Measurements from ENCODE around the gene KIAA0232. TPM values are rescaled to one million over a fixed set of nuclear protein-coding genes. Genes with fewer than 3 reads are reported as not detected.
A peak's percentile ranks its signal among the peaks of the same experiment; 100 is the strongest.

KIAA0232 gene
- total and polyA plus RNA-seq, 9 of the 15 experiments (the other 6 are each of a cell fraction or from before 2014, with no cell fraction given) = 3.5 to 17.4 (median 13.0) TPM

- POLR2A ChIA-PET = interaction anchor here (0.7 to 0.8 kb wide), 2 partner anchors 9 to 33 kb away, joined by 3 to 4 read pairs; no protein-coding TSS in a partner anchor
- no peaks in the 10 kb centered on the region for H3K9me3 ChIP-seq (replicated peaks; ENCODE audit: control insufficient read depth, insufficient read depth, low read depth, low read length)
Observed at GRCh38 chr4:6839579-6839978, 57.1 kb downstream of the KIAA0232 start.

More at GRCh38 chr4:6839579-6839978, 57.1 kb downstream of the KIAA0232 start:
- Histone ChIP-seq H3K9ac (ENCODE audit: insufficient read depth in 1 of 2, low read depth in 2 of 2, low read length in 2 of 2) (no peak overlapping the region; a peak in 1 of 4 replicates), H3K27ac (ENCODE audit: extremely low read depth, low read depth, low read length) (peak overlapping the region; percentile 3; the same call in 1 of the 3 replicates), H3K4me2 (ENCODE audit: insufficient read depth, low read length) (no peak overlapping the region), H3K36me3 (ENCODE audit: control insufficient read depth, insufficient read depth, low read length) (peaks cover 35% of the 10 kb centered on the region), H3K79me2 (ENCODE audit: control insufficient read depth, insufficient read depth, low read length) (peaks cover 53% of the 10 kb centered on the region), H4K20me1 (replicated peaks; ENCODE audit: control insufficient read depth, insufficient read depth, low read length) (peaks cover 6% of the 10 kb centered on the region), H3K9me1 (ENCODE audit: control insufficient read depth, insufficient read depth, low read length) (no peaks in the 10 kb centered on the region), H2AFZ (ENCODE audit: low read depth, low read length) (no peak overlapping the region), H3K4me1 (replicated peaks in 1 of 2; ENCODE audit: control insufficient read depth in 2 of 2, insufficient read depth in 2 of 2, low read length in 2 of 2) (peaks cover 3 to 17% of the 10 kb centered on the region in 2 experiments; a peak in 4 of 5 replicates), H3K27me3 (ENCODE audit: control insufficient read depth in 2 of 2, insufficient read depth in 2 of 2, low read length in 2 of 2) (no peaks in the 10 kb centered on the region), H3K4me3 (no peak overlapping the region)
- intact Hi-C loops (cut with micrococcal nuclease) = no loop called here
- no peak for FAIRE-seq
- no TSS peak for BruUV-seq (replicated peaks)
- 70% methylated on average over 4 of the region's 4 CpGs for WGBS (ENCODE audit: insufficient coverage, low coverage, missing lambda C conversion rate)
- in situ Hi-C loops (cut with MboI) = no loop called here
- TF ChIP-seq HMG20B (CRISPR knock-in tag; IDR thresholded peaks at IDR 0.05) (no peak), RB1 (IDR thresholded peaks at IDR 0.05; ENCODE audit: low read depth) (no peak), CUX1 (CRISPR knock-in tag; IDR thresholded peaks at IDR 0.05) (no peak), GABPB2 (CRISPR knock-in tag; conservative IDR thresholded peaks at IDR 0.05) (no peak), ZNF41 (CRISPR knock-in tag; conservative IDR thresholded peaks at IDR 0.05) (no peak), HMG20A (CRISPR knock-in tag; conservative IDR thresholded peaks at IDR 0.05) (no peak), PPARD (CRISPR knock-in tag; IDR thresholded peaks at IDR 0.05) (no peak), XRCC4 (IDR thresholded peaks at IDR 0.05; ENCODE audit: extremely low read depth, insufficient read depth, insufficient read length) (no peak), HSF4 (CRISPR knock-in tag; IDR thresholded peaks at IDR 0.05; ENCODE audit: borderline replicate concordance) (no peak), BCL6 (CRISPR knock-in tag; IDR thresholded peaks at IDR 0.05) (no peak), TCFL5 (CRISPR knock-in tag; conservative IDR thresholded peaks at IDR 0.05) (no peak), CCNT2 (IDR thresholded peaks at IDR 0.05; ENCODE audit: borderline replicate concordance, extremely low read depth, insufficient read length, low read depth, low read length) (no peak), SAFB (IDR thresholded peaks at IDR 0.05; ENCODE audit: borderline replicate concordance, low read depth, low read length) (no peak), FIP1L1 (IDR thresholded peaks at IDR 0.05; ENCODE audit: low read depth, low read length, poor library complexity, severe bottlenecking) (no peak), MED1 (CRISPR knock-in tag; IDR thresholded peaks at IDR 0.05; ENCODE audit: borderline replicate concordance) (no peak), NRF1 (conservative IDR thresholded peaks at IDR 0.05 in 1 of 2, IDR thresholded peaks at IDR 0.05 in 1 of 2) (no peak), RBFOX2 (IDR thresholded peaks at IDR 0.05; ENCODE audit: low read depth, low read length) (no peak), SP1 (CRISPR knock-in tag; IDR thresholded peaks at IDR 0.05) (no peak), RNF2 (IDR thresholded peaks at IDR 0.05) (no peak), SIN3A (IDR thresholded peaks at IDR 0.05; ENCODE audit: borderline replicate concordance in 2 of 2, control insufficient read depth in 1 of 2, low read depth in 2 of 2, low read length in 2 of 2) (no peak)
- no peak for DNase-seq (ENCODE audit: extremely low read depth in 1 of 4, low spot score in 3 of 4)
- ATAC-seq = peak; percentile 43
- CTCF ChIA-PET (ENCODE audit: low intra/inter-chr PET ratio) = no interaction called here

Data from K562 (cell line).